Colonic mucosa (tissue), 4 donors: Measurements from ENCODE around the gene ROR2. TPM values are rescaled to one million over a fixed set of nuclear protein-coding genes. Genes with fewer than 3 reads are reported as not detected.

Source experiments
- DNase-seq: peaks from one replicate; pipeline ENCODE4 v3.0.0-alpha.2; 2020
- H3K27ac ChIP-seq: fragments of 200-600 bp; one replicate; pipeline ENCODE4 v1.8.0; 2021
- H3K27me3 ChIP-seq: fragments of 200-600 bp; one replicate; pipeline ENCODE4 v1.8.0; 2021
- H3K36me3 ChIP-seq: fragments of 200-600 bp; one replicate; pipeline ENCODE4 v1.8.0; 2021
- H3K4me1 ChIP-seq: fragments of 200-600 bp; one replicate; pipeline ENCODE4 v1.8.0; 2021; ENCODE audit warnings: mild to moderate bottlenecking
- H3K4me3 ChIP-seq: fragments of 200-600 bp; one replicate; pipeline ENCODE4 v1.8.0; 2021
- H3K9ac ChIP-seq, 2 donors: one replicate each; pipeline ENCODE4 v1.7.0; 2013; ENCODE audit warnings: control low read depth in 2 of 2, low read depth in 2 of 2, low read length in 2 of 2
- H3K9me3 ChIP-seq: fragments of 200-600 bp; one replicate; pipeline ENCODE4 v1.8.0; 2021
- intact Hi-C: fragments of 100-400 bp; cut with DNase I; formaldehyde crosslinking; loops from one replicate; pipeline ENCODE4 v1.14.1; 2022
- total RNA-seq, 2 donors: library from RNA; stranded (reverse); fragmentation: NEBNext Ultra II Directional in 1 of 2; extraction: Animal tissue kit (Norgen Biotek cat#: 25700) in 1 of 2; gene quantifications; one replicate each; pipeline ENCODE4 v1.2.1, GENCODE V29; 2021
- TF ChIP-seq, protein P1 (sequence below): fragments of 200-600 bp; IDR thresholded peaks from one replicate; pipeline ENCODE4 v1.8.0; 2022; ENCODE audit warnings: antibody characterized with exemption, mild to moderate bottlenecking
- donor health status: healthy.
- donor health status: DM: no; HTN: no; CAD: no.
- donor health status: DM: no; HTN: no; CAD: no.

ROR2 gene
- total RNA-seq, 2 donors from 2014 or later = 1.7 to 9.1 TPM

DNA sequence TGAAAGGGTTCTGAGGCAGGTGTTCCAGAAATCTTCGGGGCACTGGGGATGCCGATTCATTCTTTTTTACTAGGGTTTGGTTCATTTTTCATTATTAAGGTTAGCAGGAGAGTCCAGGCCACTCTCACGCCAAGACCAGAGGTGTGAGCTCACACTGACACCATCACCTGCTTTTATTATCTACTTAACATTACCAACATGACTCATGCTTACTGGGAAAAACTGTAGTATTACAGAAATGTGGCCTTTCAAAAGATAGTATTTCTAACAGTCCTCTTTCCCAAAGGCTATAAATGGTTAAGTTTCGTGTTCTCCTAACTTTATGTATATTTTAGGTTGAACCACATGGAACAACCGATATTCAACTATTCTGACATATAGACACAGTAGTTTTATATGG, 222.1 kb downstream of the ROR2 start:
- intact Hi-C loops = no loop called here

DNA sequence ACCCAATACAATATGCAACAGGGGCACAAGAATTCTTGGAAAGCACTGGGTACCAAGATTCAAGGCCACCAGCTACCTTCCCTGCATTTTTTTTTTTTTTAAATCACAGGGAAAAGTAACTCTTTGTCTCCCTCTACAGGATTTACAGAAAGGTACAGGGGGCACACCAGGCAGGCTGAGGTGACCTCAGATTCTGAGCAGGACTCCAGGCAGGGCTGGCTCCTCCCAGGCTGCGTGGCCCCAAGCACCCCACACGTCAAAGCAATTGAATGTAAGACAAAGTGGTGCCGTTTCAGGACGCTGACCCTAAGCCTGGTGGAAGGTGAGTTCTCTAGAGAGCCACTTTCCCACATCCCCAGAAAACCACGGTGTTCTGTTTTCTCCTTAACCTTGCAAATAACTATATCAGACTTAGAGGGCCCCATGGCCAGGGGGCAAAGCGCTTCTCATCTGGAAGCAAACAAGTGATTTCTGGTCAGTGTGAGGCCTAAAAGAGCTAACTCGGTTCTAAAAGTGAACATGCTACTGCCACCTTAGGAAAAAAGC, 222.6 kb downstream of the ROR2 start:
- Histone ChIP-seq H3K4me3 (no peak overlapping the region), H3K27me3 (no peaks in the 10 kb centered on the region), H3K36me3 (no peaks in the 10 kb centered on the region), H3K4me1 (no peaks in the 10 kb centered on the region), H3K9me3 (no peaks in the 10 kb centered on the region), H3K27ac (no peak overlapping the region), H3K9ac (no peak overlapping the region)
- intact Hi-C loops = no loop called here
- no peak for DNase-seq
- TF ChIP-seq, protein P1, sequence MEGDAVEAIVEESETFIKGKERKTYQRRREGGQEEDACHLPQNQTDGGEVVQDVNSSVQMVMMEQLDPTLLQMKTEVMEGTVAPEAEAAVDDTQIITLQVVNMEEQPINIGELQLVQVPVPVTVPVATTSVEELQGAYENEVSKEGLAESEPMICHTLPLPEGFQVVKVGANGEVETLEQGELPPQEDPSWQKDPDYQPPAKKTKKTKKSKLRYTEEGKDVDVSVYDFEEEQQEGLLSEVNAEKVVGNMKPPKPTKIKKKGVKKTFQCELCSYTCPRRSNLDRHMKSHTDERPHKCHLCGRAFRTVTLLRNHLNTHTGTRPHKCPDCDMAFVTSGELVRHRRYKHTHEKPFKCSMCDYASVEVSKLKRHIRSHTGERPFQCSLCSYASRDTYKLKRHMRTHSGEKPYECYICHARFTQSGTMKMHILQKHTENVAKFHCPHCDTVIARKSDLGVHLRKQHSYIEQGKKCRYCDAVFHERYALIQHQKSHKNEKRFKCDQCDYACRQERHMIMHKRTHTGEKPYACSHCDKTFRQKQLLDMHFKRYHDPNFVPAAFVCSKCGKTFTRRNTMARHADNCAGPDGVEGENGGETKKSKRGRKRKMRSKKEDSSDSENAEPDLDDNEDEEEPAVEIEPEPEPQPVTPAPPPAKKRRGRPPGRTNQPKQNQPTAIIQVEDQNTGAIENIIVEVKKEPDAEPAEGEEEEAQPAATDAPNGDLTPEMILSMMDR = peak; percentile 60

More for the DNA sequence above, 222.1 kb downstream of the ROR2 start:
- Histone ChIP-seq H3K36me3 (no peaks in the 10 kb centered on the region), H3K4me1 (no peaks in the 10 kb centered on the region), H3K4me3 (no peak overlapping the region), H3K9ac (no peak overlapping the region), H3K27me3 (no peaks in the 10 kb centered on the region), H3K27ac (no peak overlapping the region), H3K9me3 (no peaks in the 10 kb centered on the region)
- DNase-seq = no peak
- TF ChIP-seq, protein P1 = no peak

DNA sequence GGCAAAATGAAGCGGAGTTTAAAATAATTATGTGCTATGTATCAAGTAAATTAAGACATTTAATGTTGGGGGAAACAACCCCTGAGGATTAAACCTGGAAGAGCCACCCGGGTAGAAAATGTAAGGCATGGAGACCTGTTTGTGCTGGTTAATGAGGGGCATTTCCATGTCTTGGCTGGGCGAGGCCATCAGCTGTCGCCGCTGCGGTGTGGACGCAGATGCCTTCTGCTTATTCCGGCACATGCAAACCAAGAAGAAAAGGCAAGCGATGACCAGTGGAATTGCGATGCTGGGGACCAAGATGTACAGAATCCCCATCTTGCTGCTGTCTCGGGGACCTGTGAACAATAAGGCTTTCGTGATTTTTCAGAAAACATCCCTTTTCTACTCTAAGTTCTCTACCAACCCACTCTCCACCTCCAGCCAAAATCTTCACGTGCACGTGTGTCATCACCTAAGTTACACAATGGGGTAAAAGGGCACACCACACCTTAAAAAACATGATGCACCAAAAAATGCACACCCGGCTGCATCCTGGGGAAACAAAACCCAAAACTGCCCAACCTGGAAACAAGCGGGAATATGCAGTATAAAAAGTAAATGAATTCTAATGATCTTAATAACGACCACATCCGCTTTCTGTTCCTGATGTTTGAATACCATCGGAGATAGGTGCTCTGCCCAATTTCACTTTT, 223.5 kb downstream of the ROR2 start:
- H3K4me3 ChIP-seq = no peak overlapping the region
- no peaks in the 10 kb centered on the region for H3K9me3 ChIP-seq
- no peak for DNase-seq
- TF ChIP-seq, protein P1 = no peak
- H3K27ac ChIP-seq = no peak overlapping the region
- no peaks in the 10 kb centered on the region for H3K4me1 ChIP-seq
- no peaks in the 10 kb centered on the region for H3K27me3 ChIP-seq
- intact Hi-C loops = no loop called here
- H3K36me3 ChIP-seq = no peaks in the 10 kb centered on the region
- H3K9ac ChIP-seq = no peak overlapping the region

DNA sequence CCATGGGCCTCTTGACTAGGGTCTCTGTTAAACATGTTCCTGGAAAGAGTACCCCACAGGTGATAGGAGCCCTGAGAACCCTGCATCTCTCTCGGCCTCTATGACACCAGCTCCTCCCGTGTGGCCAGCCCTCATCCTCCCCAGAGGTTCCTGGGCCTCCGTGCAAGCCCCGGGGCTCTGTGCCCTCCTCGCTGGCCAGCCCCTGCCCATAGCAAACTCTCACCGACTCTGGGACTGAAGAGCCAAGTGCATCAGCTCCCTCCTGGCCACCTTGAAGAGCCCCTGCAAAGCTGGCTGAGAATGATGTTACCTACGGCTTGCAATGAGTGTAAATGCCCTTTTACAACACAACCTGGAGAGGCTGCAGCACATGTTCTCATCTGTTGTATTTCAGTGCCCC, 224.4 kb downstream of the ROR2 start:
- no peaks in the 10 kb centered on the region for H3K9me3 ChIP-seq
- H3K27me3 ChIP-seq = no peaks in the 10 kb centered on the region
- TF ChIP-seq, protein P1 = no peak
- DNase-seq = no peak
- H3K9ac ChIP-seq = no peak overlapping the region
- intact Hi-C loops = no loop called here
- no peaks in the 10 kb centered on the region for H3K36me3 ChIP-seq
- no peak overlapping the region for H3K27ac ChIP-seq
- H3K4me3 ChIP-seq = no peak overlapping the region
- H3K4me1 ChIP-seq = no peaks in the 10 kb centered on the region

DNA sequence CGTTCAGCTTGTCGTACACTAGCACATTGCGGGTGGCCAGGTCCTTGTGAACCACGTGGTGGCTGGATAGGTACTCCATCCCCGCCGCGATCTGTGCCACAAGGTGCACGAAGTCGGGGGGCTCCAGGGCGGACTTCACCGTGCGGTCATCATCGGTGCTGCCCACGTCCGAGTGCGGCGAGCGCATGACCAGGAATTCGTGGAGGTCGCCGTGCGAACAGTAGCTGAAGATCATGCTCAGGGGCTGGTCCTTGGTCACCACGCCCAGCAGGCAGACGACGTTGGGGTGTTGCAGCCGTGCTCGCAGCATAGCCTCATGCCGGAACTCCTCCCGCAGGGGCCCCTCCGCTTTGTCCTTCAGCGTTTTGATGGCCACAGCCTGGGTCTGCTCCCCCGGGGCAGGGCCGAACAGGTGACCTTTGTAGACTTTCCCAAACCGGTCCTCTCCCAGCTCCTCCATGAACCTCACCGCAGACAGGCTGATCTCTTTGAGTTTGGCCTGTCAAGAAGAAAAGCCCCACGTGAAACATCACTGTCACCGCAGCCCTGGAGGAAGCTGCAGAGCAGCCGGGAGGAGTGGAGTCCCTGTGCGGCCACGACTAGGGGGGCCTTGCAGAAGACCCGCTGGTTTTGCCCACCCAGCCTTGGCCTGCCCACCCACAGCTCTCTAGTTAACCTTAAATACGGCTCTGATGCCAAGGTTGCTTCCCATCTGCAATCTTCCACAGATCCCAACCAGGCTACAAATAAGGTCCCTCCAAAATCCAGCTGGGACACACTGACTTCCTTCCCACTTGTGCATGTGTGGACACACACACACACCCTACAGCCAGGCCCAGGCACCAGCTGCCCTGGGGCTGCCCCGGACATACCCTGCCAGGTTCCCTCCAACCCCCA, 225.2 kb downstream of the ROR2 start:
- Histone ChIP-seq H3K9me3 (no peaks in the 10 kb centered on the region), H3K36me3 (no peaks in the 10 kb centered on the region), H3K9ac (no peak overlapping the region), H3K27ac (no peak overlapping the region), H3K4me1 (no peaks in the 10 kb centered on the region), H3K4me3 (no peak overlapping the region), H3K27me3 (no peaks in the 10 kb centered on the region)
- intact Hi-C loops = no loop called here
- TF ChIP-seq, protein P1 = no peak
- no peak for DNase-seq
